SK-N-SH treated with all-trans-retinoic acid at 6 μM for 48 hours (cell line): ENCODE results near the gene SOX6.

ENCODE experiments used
- ARNTL ChIP-seq: fragments of 450-650 bp; formaldehyde crosslinking; IDR thresholded peaks from 2 replicates; pipeline ENCODE4 v1.5.0; 2020; ENCODE audit warnings: low read depth, mild to moderate bottlenecking, moderate library complexity, borderline replicate concordance
- CREB5 ChIP-seq: fragments of 250-450 bp; sonication (Bioruptor Pico); IDR thresholded peaks from 2 replicates; pipeline ENCODE4 v1.5.1; 2020; ENCODE audit warnings: low read depth, mild to moderate bottlenecking, moderate library complexity
- CSRNP3 ChIP-seq: fragments of 250-450 bp; sonication (Bioruptor Pico); IDR thresholded peaks from 2 replicates; pipeline ENCODE4 v1.5.1; 2021; ENCODE audit warnings: mild to moderate bottlenecking, moderate library complexity
- ESRRG ChIP-seq: fragments of 250-450 bp; sonication (Bioruptor Pico); IDR thresholded peaks from 2 replicates; pipeline ENCODE4 v1.6.1; 2021; ENCODE audit warnings: mild to moderate bottlenecking
- GLIS3 ChIP-seq: fragments of 250-450 bp; sonication (Bioruptor Pico); IDR thresholded peaks from 2 replicates; pipeline ENCODE4 v1.5.0; 2020; ENCODE audit warnings: mild to moderate bottlenecking, moderate library complexity
- PATZ1 ChIP-seq: fragments of 250-450 bp; sonication (Bioruptor Pico); IDR thresholded peaks from 2 replicates; pipeline ENCODE4 v1.8.0; 2020; ENCODE audit warnings: mild to moderate bottlenecking, moderate library complexity, borderline replicate concordance
- POU6F1 ChIP-seq: fragments of 250-450 bp; sonication (Bioruptor Pico); IDR thresholded peaks from 2 replicates; pipeline ENCODE4 v1.8.0; 2021; ENCODE audit warnings: low read depth, mild to moderate bottlenecking, moderate library complexity, borderline replicate concordance
- PPARA ChIP-seq: fragments of 250-450 bp; sonication (Bioruptor Pico); IDR thresholded peaks from 2 replicates; pipeline ENCODE4 v1.5.0; 2020; ENCODE audit warnings: mild to moderate bottlenecking, borderline replicate concordance
- RARB ChIP-seq: fragments of 250-450 bp; sonication (Bioruptor Pico); IDR thresholded peaks from 2 replicates; pipeline ENCODE4 v1.8.0; 2021; ENCODE audit warnings: mild to moderate bottlenecking, moderate library complexity
- SNAI2 ChIP-seq: fragments of 250-450 bp; sonication (Bioruptor Pico); IDR thresholded peaks from 2 replicates; pipeline ENCODE4 v1.5.0; 2020; ENCODE audit warnings: mild to moderate bottlenecking, moderate library complexity
- ZFP3 ChIP-seq: fragments of 250-450 bp; sonication (Bioruptor Pico); IDR thresholded peaks from 2 replicates; pipeline ENCODE4 v1.5.0; 2020; ENCODE audit warnings: mild to moderate bottlenecking, moderate library complexity
- ZFP30 ChIP-seq: fragments of 450-650 bp; formaldehyde crosslinking; IDR thresholded peaks from 2 replicates; pipeline ENCODE4 v1.5.0; 2022; ENCODE audit warnings: mild to moderate bottlenecking, moderate library complexity
- ZNF8 ChIP-seq: fragments of 450-650 bp; formaldehyde crosslinking; IDR thresholded peaks from 2 replicates; pipeline ENCODE4 v1.5.0; 2020; ENCODE audit warnings: mild to moderate bottlenecking, moderate library complexity

GRCh38 chr11:16177688-16178087 is 178.7 kb downstream of the SOX6 start:
- no peak for TF ChIP-seq PATZ1 (CRISPR knock-in tag)
- no peak for TF ChIP-seq ESRRG (CRISPR knock-in tag)
- no peak for TF ChIP-seq SNAI2 (CRISPR knock-in tag)
- no peak for TF ChIP-seq GLIS3
- TF ChIP-seq POU6F1: no peak
- TF ChIP-seq ZNF8 (CRISPR knock-in tag): no peak
- no peak for TF ChIP-seq CREB5 (CRISPR knock-in tag)
- TF ChIP-seq ARNTL (CRISPR knock-in tag): no peak
- no peak for TF ChIP-seq PPARA (CRISPR knock-in tag)
- no peak for TF ChIP-seq CSRNP3 (CRISPR knock-in tag)
- no peak for TF ChIP-seq ZFP3 (CRISPR knock-in tag)
- no peak for TF ChIP-seq RARB (CRISPR knock-in tag)
- TF ChIP-seq ZFP30 (CRISPR knock-in tag): no peak
